Dendritic cell treated with granulocyte-macrophage colony-stimulating factor and Interleukin-4, amounts not matched to agents 40 ng/mL and 50 ng/mL, for 4 days (primary cell): ENCODE measurements around the gene JPT2.
A peak's percentile ranks its signal among the peaks of the same experiment; 100 is the strongest.
"Not testable (repeated sequence)": the region's sequence is repeated elsewhere in the genome, so short reads cannot be mapped to it uniquely, and the experiment has no call there.

Experiments
- H3K27ac Mint-ChIP-seq: one replicate; pipeline ENCODE4 v1.8.0; 2022; ENCODE audit warnings: mild to moderate bottlenecking, mixed read lengths
- H3K27me3 Mint-ChIP-seq: one replicate; pipeline ENCODE4 v1.8.0; 2022; ENCODE audit warnings: mild to moderate bottlenecking, mixed read lengths
- H3K36me3 Mint-ChIP-seq: one replicate; pipeline ENCODE4 v1.8.0; 2022; ENCODE audit warnings: low read depth, mixed read lengths
- H3K4me1 Mint-ChIP-seq: one replicate; pipeline ENCODE4 v1.8.0; 2022; ENCODE audit warnings: low read depth, mixed read lengths
- H3K4me3 Mint-ChIP-seq: one replicate; pipeline ENCODE4 v1.8.0; 2022; ENCODE audit warnings: mild to moderate bottlenecking, moderate library complexity, mixed read lengths
- H3K9me3 Mint-ChIP-seq: one replicate; pipeline ENCODE4 v1.8.0; 2022; ENCODE audit warnings: mixed read lengths
- intact Hi-C: fragments of 100-400 bp; cut with micrococcal nuclease; formaldehyde crosslinking; loops from one replicate; pipeline ENCODE4 v1.15.0; 2022

The JPT2 gene

GRCh38 chr16:1698680-1699079, 20.6 kb downstream of the JPT2 start:
- Mint-ChIP-seq H3K9me3 (no peaks in the 10 kb centered on the region), H3K36me3 (peaks cover 94% of the 10 kb centered on the region), H3K27me3 (no peaks in the 10 kb centered on the region), H3K4me1 (peaks cover 1% of the 10 kb centered on the region), H3K27ac (no peak overlapping the region), H3K4me3 (no peak overlapping the region)
- intact Hi-C loops, result no loop called here

- peaks cover 17% of the 10 kb centered on the region for H3K4me1 Mint-ChIP-seq
- intact Hi-C loops, result no loop called here
These were observed 22.2 kb downstream of the JPT2 start for GRCh38 chr16:1700246-1700645.

GRCh38 chr16:1701216-1701878, 23.3 kb downstream of the JPT2 start:
- Mint-ChIP-seq H3K4me3 (no peak overlapping the region), H3K9me3 (no peaks in the 10 kb centered on the region), H3K36me3 (peaks cover 78% of the 10 kb centered on the region), H3K27me3 (no peaks in the 10 kb centered on the region), H3K27ac (no peak overlapping the region), H3K4me1 (peaks cover 21% of the 10 kb centered on the region)
- intact Hi-C loops, result no loop called here

More at GRCh38 chr16:1700246-1700645, 22.2 kb downstream of the JPT2 start:
- Mint-ChIP-seq H3K27ac (no peak overlapping the region), H3K4me3 (no peak overlapping the region), H3K36me3 (peaks cover 80% of the 10 kb centered on the region), H3K27me3 (no peaks in the 10 kb centered on the region), H3K9me3 (no peaks in the 10 kb centered on the region)

GRCh38 chr16:1705324-1705687, 27.2 kb downstream of the JPT2 start:
- H3K27ac Mint-ChIP-seq, result peak overlapping the region; percentile 98
- H3K27me3 Mint-ChIP-seq, H3K9me3 Mint-ChIP-seq: not testable (repeated sequence)
- H3K36me3 Mint-ChIP-seq, result peaks cover 57% of the 10 kb centered on the region
- H3K4me3 Mint-ChIP-seq, result peak overlapping the region; percentile 95
- H3K4me1 Mint-ChIP-seq, result peaks cover 49% of the 10 kb centered on the region
- intact Hi-C loops, result loop anchor here (5.0 kb wide), 1 partner anchor 67 kb away; the partner anchor contains the start of genes EME2, MRPS34 and NME3

- intact Hi-C loops, result loop anchor here (5.0 kb wide), 1 partner anchor 66 kb away; the partner anchor contains the start of genes EME2, MRPS34 and NME3
- Mint-ChIP-seq H3K4me1 (peaks cover 49% of the 10 kb centered on the region), H3K9me3 (no peaks in the 10 kb centered on the region), H3K4me3 (peak within 1 kb of the TSS; percentile 95), H3K27me3 (no peaks in the 10 kb centered on the region), H3K36me3 (peaks cover 51% of the 10 kb centered on the region), H3K27ac (peak within 1 kb of the TSS; percentile 98)
These were observed 27.8 kb downstream of the JPT2 start, which contains the start of gene MAPK8IP3 for GRCh38 chr16:1705688-1706385. Gene MAPK8IP3, plus strand, starts transcription at chr16:1706195. Its CDS starts 145 bp downstream, at chr16:1706340.

- H3K9me3 Mint-ChIP-seq, result no peaks in the 10 kb centered on the region
- H3K36me3 Mint-ChIP-seq, result peaks cover 51% of the 10 kb centered on the region
- H3K4me1 Mint-ChIP-seq, result peaks cover 55% of the 10 kb centered on the region
- intact Hi-C loops, result loop anchor here (5.0 kb wide), 1 partner anchor 66 kb away; the partner anchor contains the start of genes EME2, MRPS34 and NME3
- peak overlapping the region; percentile 95 for H3K4me3 Mint-ChIP-seq
- H3K27me3 Mint-ChIP-seq, result no peaks in the 10 kb centered on the region
- peak overlapping the region; percentile 98 for H3K27ac Mint-ChIP-seq
These were observed 28.5 kb downstream of the JPT2 start for GRCh38 chr16:1706386-1707192.

GRCh38 chr16:1707193-1707790, 29.2 kb downstream of the JPT2 start:
- intact Hi-C loops, result loop anchor here (5.0 kb wide), 1 partner anchor 65 kb away; the partner anchor contains the start of genes EME2, MRPS34 and NME3
- H3K4me3 Mint-ChIP-seq, result peak overlapping the region; percentile 79
- H3K4me1 Mint-ChIP-seq, result peaks cover 58% of the 10 kb centered on the region
- H3K9me3 Mint-ChIP-seq, result no peaks in the 10 kb centered on the region
- peak overlapping the region; percentile 98 for H3K27ac Mint-ChIP-seq
- no peaks in the 10 kb centered on the region for H3K27me3 Mint-ChIP-seq
- H3K36me3 Mint-ChIP-seq, result peaks cover 48% of the 10 kb centered on the region

- intact Hi-C loops, result loop anchor here (5.0 kb wide), 1 partner anchor 64 kb away; the partner anchor contains the start of genes EME2, MRPS34 and NME3
These were observed 30.1 kb downstream of the JPT2 start for GRCh38 chr16:1708083-1708767.

GRCh38 chr16:1708768-1709180, 30.7 kb downstream of the JPT2 start:
- Mint-ChIP-seq H3K36me3 (peaks cover 55% of the 10 kb centered on the region), H3K27me3 (no peaks in the 10 kb centered on the region), H3K4me1 (peaks cover 69% of the 10 kb centered on the region), H3K4me3 (no peak overlapping the region), H3K9me3 (no peaks in the 10 kb centered on the region), H3K27ac (no peak overlapping the region)
- intact Hi-C loops, result loop anchor here (5.0 kb wide), 1 partner anchor 64 kb away; the partner anchor contains the start of genes EME2, MRPS34 and NME3

More at GRCh38 chr16:1708083-1708767, 30.1 kb downstream of the JPT2 start:
- peak overlapping the region; percentile 17 for H3K4me3 Mint-ChIP-seq
- no peak overlapping the region for H3K27ac Mint-ChIP-seq
- H3K4me1 Mint-ChIP-seq, result peaks cover 67% of the 10 kb centered on the region
- H3K36me3 Mint-ChIP-seq, result peaks cover 49% of the 10 kb centered on the region
- H3K27me3 Mint-ChIP-seq, result no peaks in the 10 kb centered on the region
- no peaks in the 10 kb centered on the region for H3K9me3 Mint-ChIP-seq

GRCh38 chr16:1709356-1709755, 31.3 kb downstream of the JPT2 start:
- Mint-ChIP-seq H3K9me3 (no peaks in the 10 kb centered on the region), H3K4me1 (peaks cover 63% of the 10 kb centered on the region), H3K27ac (no peak overlapping the region), H3K4me3 (no peak overlapping the region), H3K36me3 (peaks cover 58% of the 10 kb centered on the region), H3K27me3 (no peaks in the 10 kb centered on the region)
- intact Hi-C loops, result loop anchor here (5.0 kb wide), 1 partner anchor 63 kb away; the partner anchor contains the start of genes EME2, MRPS34 and NME3

GRCh38 chr16:1710811-1711507, 32.9 kb downstream of the JPT2 start:
- peaks cover 50% of the 10 kb centered on the region for H3K4me1 Mint-ChIP-seq
- no peak overlapping the region for H3K27ac Mint-ChIP-seq

GRCh38 chr16:1712791-1713261, 34.7 kb downstream of the JPT2 start:
- peak overlapping the region; percentile 53 for H3K4me3 Mint-ChIP-seq
- peak overlapping the region; percentile 59 for H3K27ac Mint-ChIP-seq
- peaks cover 40% of the 10 kb centered on the region for H3K4me1 Mint-ChIP-seq
- no peaks in the 10 kb centered on the region for H3K9me3 Mint-ChIP-seq
- intact Hi-C loops, result no loop called here
- no peaks in the 10 kb centered on the region for H3K27me3 Mint-ChIP-seq
- H3K36me3 Mint-ChIP-seq, result peaks cover 59% of the 10 kb centered on the region

More at GRCh38 chr16:1710811-1711507, 32.9 kb downstream of the JPT2 start:
- H3K9me3 Mint-ChIP-seq, result no peaks in the 10 kb centered on the region
- H3K36me3 Mint-ChIP-seq, result peaks cover 60% of the 10 kb centered on the region
- no peak overlapping the region for H3K4me3 Mint-ChIP-seq
- H3K27me3 Mint-ChIP-seq, result no peaks in the 10 kb centered on the region
- intact Hi-C loops, result no loop called here
